Astrocyte (in vitro differentiated cells and primary cell): Measurements from ENCODE around the gene PRCD. TPM values are rescaled to one million over a fixed set of nuclear protein-coding genes. Genes with fewer than 3 reads are reported as not detected.

ENCODE experiments used
- DNase-seq: peaks from one replicate; pipeline ENCODE4 v3.0.0-alpha.2; 2010; ENCODE audit warnings: low read depth
- FAIRE-seq: peaks from 2 replicates; lab custom pipeline; 2011; peaks lifted over from hg19 to GRCh38; lab: Jason Lieb, UNC
- H2AFZ ChIP-seq: 2 replicates; pipeline ENCODE4 v1.6.0; 2012; ENCODE audit warnings: low read depth, low read length, inconsistent platforms
- H3K27ac ChIP-seq: 2 replicates; pipeline ENCODE4 v1.5.1; 2011; ENCODE audit warnings: low read depth, low read length, inconsistent platforms
- H3K27me3 ChIP-seq: 2 replicates; pipeline ENCODE4 v1.6.0; 2011; ENCODE audit warnings: low read length, inconsistent platforms; ENCODE audit not compliant: insufficient read depth
- H3K36me3 ChIP-seq: 2 replicates; pipeline ENCODE4 v1.5.1; 2011; ENCODE audit warnings: low read length, inconsistent platforms; ENCODE audit not compliant: insufficient read depth
- H3K4me1 ChIP-seq: 2 replicates; pipeline ENCODE4 v1.5.1; 2011; ENCODE audit warnings: low read length, inconsistent platforms; ENCODE audit not compliant: insufficient read depth
- H3K4me2 ChIP-seq: 2 replicates; pipeline ENCODE4 v1.6.0; 2012; ENCODE audit warnings: low read length, inconsistent platforms
- H3K4me3 ChIP-seq: 2 replicates; pipeline ENCODE4 v1.5.1; 2011; ENCODE audit warnings: low read depth, mild to moderate bottlenecking, low read length, inconsistent platforms; ENCODE audit not compliant: insufficient read depth
- H3K79me2 ChIP-seq: 2 replicates; pipeline ENCODE4 v1.6.0; 2012; ENCODE audit warnings: mild to moderate bottlenecking, low read length, inconsistent platforms; ENCODE audit not compliant: insufficient read depth
- H3K9ac ChIP-seq: 2 replicates; pipeline ENCODE4 v1.6.0; 2012; ENCODE audit warnings: mild to moderate bottlenecking, low read length, inconsistent platforms
- H3K9me3 ChIP-seq: 2 replicates; pipeline ENCODE4 v1.5.1; 2012; ENCODE audit warnings: low read depth, mild to moderate bottlenecking, low read length, inconsistent platforms; ENCODE audit not compliant: insufficient read depth
- H4K20me1 ChIP-seq: 2 replicates; pipeline ENCODE4 v1.6.0; 2012; ENCODE audit warnings: low read length, inconsistent platforms; ENCODE audit not compliant: insufficient read depth
- H3K27ac Mint-ChIP-seq: one replicate; pipeline ENCODE4 v1.8.0; 2021; ENCODE audit warnings: mild to moderate bottlenecking, mixed read lengths; ENCODE audit not compliant: unreplicated experiment
- H3K27me3 Mint-ChIP-seq: one replicate; pipeline ENCODE4 v1.8.0; 2021; ENCODE audit warnings: low read depth, mixed read lengths; ENCODE audit not compliant: unreplicated experiment
- H3K36me3 Mint-ChIP-seq: one replicate; pipeline ENCODE4 v1.8.0; 2021; ENCODE audit warnings: low read depth, mixed read lengths; ENCODE audit not compliant: unreplicated experiment
- H3K4me1 Mint-ChIP-seq: one replicate; pipeline ENCODE4 v1.8.0; 2021; ENCODE audit warnings: low read depth, mixed read lengths; ENCODE audit not compliant: unreplicated experiment
- H3K4me3 Mint-ChIP-seq: one replicate; pipeline ENCODE4 v1.8.0; 2021; ENCODE audit warnings: mild to moderate bottlenecking, moderate library complexity, mixed read lengths; ENCODE audit not compliant: unreplicated experiment
- H3K9me3 Mint-ChIP-seq: one replicate; pipeline ENCODE4 v1.8.0; 2021; ENCODE audit warnings: mild to moderate bottlenecking, mixed read lengths; ENCODE audit not compliant: unreplicated experiment
- EZH2 ChIP-seq: IDR thresholded peaks from 2 replicates; pipeline ENCODE4 v1.6.1; 2012; ENCODE audit warnings: mild to moderate bottlenecking, low read length, inconsistent platforms; ENCODE audit not compliant: insufficient read depth
- total RNA-seq: library from RNA; stranded (reverse); gene quantifications from 2 replicates; pipeline ENCODE4 v1.2.1, GENCODE V29; 2021
- TF ChIP-seq, protein P1 (sequence below): IDR thresholded peaks from 2 replicates; pipeline ENCODE4 v1.5.1; 2011; ENCODE audit warnings: low read depth, mild to moderate bottlenecking, inconsistent platforms, low read length, moderate library complexity; ENCODE audit not compliant: insufficient read depth

PRCD gene
- total RNA-seq, 1 donor from 2014 or later, result 2.2 TPM

DNA sequence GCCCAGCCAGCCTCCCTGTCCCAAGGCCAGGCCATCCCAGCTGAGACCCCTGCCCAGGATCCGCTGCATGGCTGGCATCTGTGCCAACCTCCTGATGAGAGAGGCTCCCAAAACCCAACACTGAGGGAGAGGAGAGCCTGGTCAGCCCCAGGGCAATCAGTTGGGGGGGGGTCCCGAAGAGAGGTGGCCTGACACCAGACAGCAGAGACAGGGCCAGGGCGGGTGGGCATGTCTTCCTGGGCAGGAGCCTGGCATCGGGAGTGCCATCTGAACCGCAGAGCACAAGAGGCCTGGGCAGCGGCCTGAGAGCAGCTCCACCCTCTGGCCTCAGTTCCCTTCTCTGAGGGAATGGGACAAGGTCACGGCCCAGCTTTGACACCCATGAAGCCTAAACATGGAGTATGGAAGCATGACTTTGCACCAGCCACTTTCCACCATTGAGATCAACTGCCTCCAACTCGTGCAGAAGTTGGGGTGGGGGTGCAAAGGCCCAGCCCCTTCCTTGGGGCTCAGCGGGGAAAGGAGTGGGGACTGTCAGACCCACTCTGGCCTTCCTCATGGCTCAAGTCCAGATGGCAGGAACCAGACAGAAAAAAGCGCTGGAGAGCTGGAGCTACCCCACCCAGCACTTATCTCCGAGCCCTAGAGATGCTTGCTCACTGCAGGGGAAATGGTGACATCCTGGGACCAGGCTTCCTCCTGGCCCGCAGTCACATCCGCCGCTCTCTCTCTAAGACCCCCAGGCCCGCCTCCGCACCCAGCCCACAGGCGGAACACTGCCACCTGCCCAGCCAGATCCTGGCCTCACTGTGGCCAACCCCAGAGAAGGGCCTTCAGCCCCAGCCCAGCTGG, 48.3 kb upstream of the PRCD start:
- H3K4me1 Mint-ChIP-seq, result peaks cover 9% of the 10 kb centered on the region
- Histone ChIP-seq H3K36me3 (no peaks in the 10 kb centered on the region), H3K4me2 (no peak overlapping the region), H3K9me3 (no peaks in the 10 kb centered on the region), H3K27ac (no peak overlapping the region), H3K4me3 (no peak overlapping the region), H3K27me3 (no peaks in the 10 kb centered on the region), H2AFZ (no peak overlapping the region), H3K9ac (no peak overlapping the region), H4K20me1 (peaks cover 18% of the 10 kb centered on the region), H3K79me2 (peaks cover 7% of the 10 kb centered on the region), H3K4me1 (peaks cover 18% of the 10 kb centered on the region)
- no peak for DNase-seq
- no peak overlapping the region for H3K27ac Mint-ChIP-seq
- H3K4me3 Mint-ChIP-seq, result no peak overlapping the region
- no peak for FAIRE-seq
- no peaks in the 10 kb centered on the region for H3K27me3 Mint-ChIP-seq
- TF ChIP-seq, protein P1, sequence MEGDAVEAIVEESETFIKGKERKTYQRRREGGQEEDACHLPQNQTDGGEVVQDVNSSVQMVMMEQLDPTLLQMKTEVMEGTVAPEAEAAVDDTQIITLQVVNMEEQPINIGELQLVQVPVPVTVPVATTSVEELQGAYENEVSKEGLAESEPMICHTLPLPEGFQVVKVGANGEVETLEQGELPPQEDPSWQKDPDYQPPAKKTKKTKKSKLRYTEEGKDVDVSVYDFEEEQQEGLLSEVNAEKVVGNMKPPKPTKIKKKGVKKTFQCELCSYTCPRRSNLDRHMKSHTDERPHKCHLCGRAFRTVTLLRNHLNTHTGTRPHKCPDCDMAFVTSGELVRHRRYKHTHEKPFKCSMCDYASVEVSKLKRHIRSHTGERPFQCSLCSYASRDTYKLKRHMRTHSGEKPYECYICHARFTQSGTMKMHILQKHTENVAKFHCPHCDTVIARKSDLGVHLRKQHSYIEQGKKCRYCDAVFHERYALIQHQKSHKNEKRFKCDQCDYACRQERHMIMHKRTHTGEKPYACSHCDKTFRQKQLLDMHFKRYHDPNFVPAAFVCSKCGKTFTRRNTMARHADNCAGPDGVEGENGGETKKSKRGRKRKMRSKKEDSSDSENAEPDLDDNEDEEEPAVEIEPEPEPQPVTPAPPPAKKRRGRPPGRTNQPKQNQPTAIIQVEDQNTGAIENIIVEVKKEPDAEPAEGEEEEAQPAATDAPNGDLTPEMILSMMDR, result no peak
- no peak for TF ChIP-seq EZH2
- no peaks in the 10 kb centered on the region for H3K9me3 Mint-ChIP-seq
- H3K36me3 Mint-ChIP-seq, result peaks cover 4% of the 10 kb centered on the region

DNA sequence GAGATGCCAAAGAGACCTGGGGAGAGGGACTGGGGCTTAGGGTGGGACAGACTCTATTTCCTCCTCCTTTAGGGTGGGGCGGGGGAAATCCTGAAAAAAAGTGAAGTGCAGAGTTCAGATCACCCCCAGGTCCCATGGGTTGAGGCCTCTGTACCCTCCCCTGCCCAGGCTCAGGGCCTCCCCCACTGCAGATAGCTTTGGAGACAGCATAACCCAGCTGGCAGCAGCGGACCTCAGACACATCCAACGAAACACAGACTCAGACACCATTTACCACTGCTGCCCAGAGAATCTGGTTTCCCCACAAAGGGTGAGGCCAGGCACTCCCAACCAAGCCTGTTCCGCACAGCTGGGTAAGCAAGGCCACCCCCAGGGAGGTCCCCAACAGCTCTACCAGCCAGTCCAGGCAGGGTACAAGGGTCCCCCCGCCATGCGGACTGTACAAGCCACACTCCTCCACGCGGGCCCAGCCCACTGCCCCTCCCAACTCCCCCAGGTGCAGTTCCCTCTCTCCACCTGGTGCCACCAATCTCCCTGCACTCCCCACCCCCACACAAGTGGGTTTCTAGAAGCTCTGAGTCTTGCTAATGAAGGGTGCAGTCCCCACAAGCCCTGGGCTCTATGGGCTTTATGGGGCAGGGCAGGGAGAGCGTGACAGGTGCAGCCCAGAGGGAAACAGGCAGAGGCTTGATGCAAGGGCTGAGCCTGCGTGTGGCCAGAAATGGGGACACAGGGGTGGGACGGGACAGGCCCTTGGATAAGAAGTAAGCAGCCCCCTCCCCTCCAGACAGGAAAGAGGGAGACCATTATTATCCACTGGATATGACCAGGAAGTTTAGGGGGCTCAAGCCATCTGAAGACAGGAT, 47.5 kb upstream of the PRCD start:
- peak overlapping the region; percentile 62 for H3K9ac ChIP-seq
- H3K27ac ChIP-seq, result peak overlapping the region; percentile 51
- TF ChIP-seq EZH2, result no peak
- TF ChIP-seq, protein P1, result no peak
- H2AFZ ChIP-seq, result peak overlapping the region; percentile 65
- H3K4me1 Mint-ChIP-seq, result peaks cover 9% of the 10 kb centered on the region
- H3K4me3 Mint-ChIP-seq, result no peak overlapping the region
- peaks cover 12% of the 10 kb centered on the region for H3K79me2 ChIP-seq
- H3K27me3 ChIP-seq, result no peaks in the 10 kb centered on the region
- peaks cover 4% of the 10 kb centered on the region for H3K36me3 Mint-ChIP-seq
- no peak overlapping the region for H3K4me3 ChIP-seq
- no peaks in the 10 kb centered on the region for H3K9me3 ChIP-seq
- peaks cover 19% of the 10 kb centered on the region for H4K20me1 ChIP-seq
- H3K27me3 Mint-ChIP-seq, result no peaks in the 10 kb centered on the region
- H3K27ac Mint-ChIP-seq, result no peak overlapping the region
- H3K4me2 ChIP-seq, result peak overlapping the region; percentile 82
- H3K9me3 Mint-ChIP-seq, result no peaks in the 10 kb centered on the region
- DNase-seq (no peak), FAIRE-seq (no peak)
- H3K4me1 ChIP-seq, result peaks cover 18% of the 10 kb centered on the region
- H3K36me3 ChIP-seq, result no peaks in the 10 kb centered on the region
